Measurements from ENCODE around the gene OR56A4.

GRCh38 chr11:6013042-6013441, 6.3 kb upstream of the OR56A4 start:
- TF ChIP-seq CTCF (IDR thresholded peaks at IDR 0.05; ENCODE audit: low read depth, low read length, missing input control): no peak
- no peak for TF ChIP-seq ZBTB33 (IDR thresholded peaks at IDR 0.05)
- no peak for TF ChIP-seq SP1 (IDR thresholded peaks at IDR 0.05)
- no peak for TF ChIP-seq EGR1 (IDR thresholded peaks at IDR 0.05; ENCODE audit: low read depth in 2 of 2)
- TF ChIP-seq MAX (IDR thresholded peaks at IDR 0.05): no peak
- no peak for TF ChIP-seq ATF3 (IDR thresholded peaks at IDR 0.05)
- no peak for TF ChIP-seq YY1 (IDR thresholded peaks at IDR 0.05)
- no peak for TF ChIP-seq REST (IDR thresholded peaks at IDR 0.05)
- no peak for TF ChIP-seq NR2F2 (IDR thresholded peaks at IDR 0.05)
- no peak for TF ChIP-seq HNF4A (conservative IDR thresholded peaks at IDR 0.05)
- no peak for TF ChIP-seq GABPA (IDR thresholded peaks at IDR 0.05 in 1 of 2, conservative IDR thresholded peaks at IDR 0.05 in 1 of 2)
- no peak for TF ChIP-seq JUND (IDR thresholded peaks at IDR 0.05)
